Measurements from ENCODE around the gene VGLL4. TPM values are rescaled to one million over a fixed set of nuclear protein-coding genes. Genes with fewer than 3 reads are reported as not detected.

The VGLL4 gene
- total RNA-seq, 1 donor from 2014 or later = 141 TPM

DNA sequence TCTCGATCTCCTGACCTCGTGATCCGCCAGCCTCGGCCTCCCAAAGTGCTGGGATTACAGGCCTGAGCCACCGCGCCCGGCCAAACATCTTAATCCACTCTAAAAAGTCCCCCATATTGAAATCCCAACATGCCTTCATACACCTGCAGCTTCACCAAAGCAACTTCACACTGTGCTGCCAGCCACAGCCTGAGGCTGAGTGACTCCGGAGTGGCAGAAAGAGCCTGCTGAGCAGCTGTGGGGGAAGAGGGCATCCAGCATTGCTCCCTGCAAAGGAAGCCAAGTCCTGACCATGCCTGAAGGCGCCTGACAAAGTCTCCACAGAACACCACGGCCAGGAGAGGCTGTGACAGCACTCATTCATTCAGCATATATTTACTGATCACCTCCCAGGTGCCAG is 21.6 kb upstream of the VGLL4 start:
- Mint-ChIP-seq H3K4me3 (ENCODE audit: unreplicated experiment) (no peak overlapping the region), H3K27me3 (ENCODE audit: low read depth) (no peaks in the 10 kb centered on the region), H3K4me1 (ENCODE audit: low read depth) (peaks cover 82% of the 10 kb centered on the region), H3K27ac (ENCODE audit: unreplicated experiment) (no peak overlapping the region), H3K36me3 (ENCODE audit: low read depth) (peaks cover 2% of the 10 kb centered on the region), H3K9me3 (ENCODE audit: low read depth) (peaks cover 5% of the 10 kb centered on the region)
- no peak for DNase-seq (ENCODE audit: low spot score)
- TF ChIP-seq, protein P1, sequence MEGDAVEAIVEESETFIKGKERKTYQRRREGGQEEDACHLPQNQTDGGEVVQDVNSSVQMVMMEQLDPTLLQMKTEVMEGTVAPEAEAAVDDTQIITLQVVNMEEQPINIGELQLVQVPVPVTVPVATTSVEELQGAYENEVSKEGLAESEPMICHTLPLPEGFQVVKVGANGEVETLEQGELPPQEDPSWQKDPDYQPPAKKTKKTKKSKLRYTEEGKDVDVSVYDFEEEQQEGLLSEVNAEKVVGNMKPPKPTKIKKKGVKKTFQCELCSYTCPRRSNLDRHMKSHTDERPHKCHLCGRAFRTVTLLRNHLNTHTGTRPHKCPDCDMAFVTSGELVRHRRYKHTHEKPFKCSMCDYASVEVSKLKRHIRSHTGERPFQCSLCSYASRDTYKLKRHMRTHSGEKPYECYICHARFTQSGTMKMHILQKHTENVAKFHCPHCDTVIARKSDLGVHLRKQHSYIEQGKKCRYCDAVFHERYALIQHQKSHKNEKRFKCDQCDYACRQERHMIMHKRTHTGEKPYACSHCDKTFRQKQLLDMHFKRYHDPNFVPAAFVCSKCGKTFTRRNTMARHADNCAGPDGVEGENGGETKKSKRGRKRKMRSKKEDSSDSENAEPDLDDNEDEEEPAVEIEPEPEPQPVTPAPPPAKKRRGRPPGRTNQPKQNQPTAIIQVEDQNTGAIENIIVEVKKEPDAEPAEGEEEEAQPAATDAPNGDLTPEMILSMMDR (IDR thresholded peaks at IDR 0.05) = no peak

DNA sequence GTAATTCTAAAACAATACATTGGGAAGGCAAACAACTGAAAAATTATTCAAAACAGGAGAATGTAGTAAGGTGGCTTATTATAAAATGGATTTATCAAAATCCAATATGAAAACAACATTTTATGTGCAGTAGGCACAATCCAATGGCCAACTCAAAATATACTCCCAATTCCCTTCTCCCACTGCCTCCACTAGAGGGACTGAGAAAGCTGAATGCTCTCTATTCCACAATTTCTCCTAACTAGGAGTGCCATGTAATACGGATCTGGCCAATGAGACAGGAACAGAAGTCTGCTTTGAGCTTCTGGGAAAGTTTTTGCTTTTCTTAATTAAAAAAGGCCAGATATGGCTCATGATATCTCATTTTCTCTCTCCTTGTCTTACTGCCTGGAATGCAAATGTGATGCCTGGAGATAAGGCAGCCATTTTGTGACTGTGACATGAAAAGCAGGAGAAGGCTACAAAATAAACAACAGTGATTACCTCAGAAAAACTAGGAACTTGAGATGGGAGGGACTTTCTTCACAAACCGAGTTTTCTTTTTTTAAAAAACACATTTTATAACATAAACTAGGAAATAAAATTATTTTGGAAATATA is 18.8 kb upstream of the VGLL4 start:
- TF ChIP-seq, protein P1 (IDR thresholded peaks at IDR 0.05) = peak; percentile 78
- no peak for DNase-seq (ENCODE audit: low spot score)
- Mint-ChIP-seq H3K9me3 (ENCODE audit: low read depth) (peaks cover 5% of the 10 kb centered on the region), H3K27me3 (ENCODE audit: low read depth) (no peaks in the 10 kb centered on the region), H3K27ac (ENCODE audit: unreplicated experiment) (peak overlapping the region; percentile 91), H3K4me3 (ENCODE audit: unreplicated experiment) (no peak overlapping the region), H3K4me1 (ENCODE audit: low read depth) (peaks cover 69% of the 10 kb centered on the region), H3K36me3 (ENCODE audit: low read depth) (no peaks in the 10 kb centered on the region)

DNA sequence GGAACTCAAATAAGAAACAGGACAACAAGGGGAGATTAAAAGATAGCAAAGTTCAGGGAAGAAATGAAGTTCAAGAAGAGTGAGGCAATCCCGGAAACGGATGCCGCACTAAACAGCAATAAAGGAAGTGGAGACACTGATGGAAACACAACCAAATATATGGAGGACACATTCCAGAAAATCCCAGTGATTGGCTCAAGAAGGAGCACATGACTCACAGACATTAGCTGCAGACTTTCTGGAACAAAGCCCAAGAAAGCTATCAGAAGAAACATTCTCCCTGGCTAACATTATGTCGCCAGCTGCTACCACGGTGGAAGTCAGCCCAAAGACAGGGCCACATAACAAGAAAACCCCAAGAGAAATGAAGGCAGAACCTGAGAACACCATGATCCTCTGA is 18.1 kb upstream of the VGLL4 start:
- Mint-ChIP-seq H3K27me3 (ENCODE audit: low read depth) (no peaks in the 10 kb centered on the region), H3K27ac (ENCODE audit: unreplicated experiment) (peak overlapping the region; percentile 81), H3K4me3 (ENCODE audit: unreplicated experiment) (no peak overlapping the region), H3K36me3 (ENCODE audit: low read depth) (no peaks in the 10 kb centered on the region), H3K4me1 (ENCODE audit: low read depth) (peaks cover 67% of the 10 kb centered on the region), H3K9me3 (ENCODE audit: low read depth) (peaks cover 5% of the 10 kb centered on the region)
- no peak for DNase-seq (ENCODE audit: low spot score)
- TF ChIP-seq, protein P1 (IDR thresholded peaks at IDR 0.05) = no peak

DNA sequence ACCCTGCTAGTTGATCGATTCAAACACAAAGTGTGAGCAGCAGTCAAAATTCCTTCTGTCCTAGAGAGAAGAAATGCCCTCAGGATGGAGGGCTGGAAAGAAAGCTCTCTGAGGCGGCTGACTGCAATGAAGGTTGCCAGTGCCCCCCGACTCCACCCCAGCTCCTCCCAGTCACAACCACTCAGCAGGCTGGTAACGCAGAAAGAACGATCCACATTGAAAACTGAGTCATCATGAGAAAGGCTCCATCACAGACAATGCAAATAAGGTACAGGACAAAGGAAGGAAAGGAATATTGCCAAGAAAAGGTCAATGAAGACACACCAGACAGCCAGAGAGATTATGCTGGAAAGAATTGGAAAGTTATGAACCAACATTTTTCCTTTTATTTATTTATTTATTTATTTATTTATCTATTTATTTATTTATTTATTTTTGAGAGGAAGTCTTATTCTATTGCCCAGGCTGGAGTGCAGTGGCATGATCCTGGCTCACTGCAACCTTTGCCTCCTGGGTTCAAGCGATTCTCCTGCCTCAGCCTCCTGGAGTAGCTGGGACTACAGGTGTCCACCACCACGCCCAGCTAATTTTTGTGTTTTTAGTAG is 17.4 kb upstream of the VGLL4 start:
- peak overlapping the region; percentile 81 for H3K27ac Mint-ChIP-seq (ENCODE audit: unreplicated experiment)

DNA sequence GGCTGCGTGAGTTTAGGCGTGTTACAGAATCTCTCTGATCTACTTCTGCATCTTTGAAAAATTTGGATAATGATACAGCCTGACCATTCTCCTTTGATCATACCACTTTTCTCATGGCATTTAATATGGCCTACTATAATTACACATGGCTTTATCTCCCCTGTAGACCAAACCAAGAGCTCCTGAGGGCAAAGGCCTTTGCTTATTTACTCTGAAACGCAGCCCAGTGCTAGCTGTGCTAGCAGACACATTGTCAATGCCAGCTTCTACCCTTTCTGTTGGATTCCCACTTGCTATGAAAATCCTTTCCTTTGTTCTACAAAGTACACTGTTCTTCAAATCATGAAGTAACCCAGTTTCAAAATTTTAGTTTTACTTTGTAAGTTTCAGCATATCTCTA is 16.5 kb upstream of the VGLL4 start:
- Mint-ChIP-seq H3K27me3 (ENCODE audit: low read depth) (no peaks in the 10 kb centered on the region), H3K4me3 (ENCODE audit: unreplicated experiment) (no peak overlapping the region), H3K36me3 (ENCODE audit: low read depth) (no peaks in the 10 kb centered on the region), H3K4me1 (ENCODE audit: low read depth) (peaks cover 64% of the 10 kb centered on the region), H3K27ac (ENCODE audit: unreplicated experiment) (peak overlapping the region; percentile 39), H3K9me3 (ENCODE audit: low read depth) (peaks cover 5% of the 10 kb centered on the region)
- DNase-seq (ENCODE audit: low spot score) = no peak
- TF ChIP-seq, protein P1 (IDR thresholded peaks at IDR 0.05) = no peak

More for the DNA sequence above, 17.4 kb upstream of the VGLL4 start:
- Mint-ChIP-seq H3K4me3 (ENCODE audit: unreplicated experiment) (peak overlapping the region; percentile 3), H3K9me3 (ENCODE audit: low read depth) (peaks cover 5% of the 10 kb centered on the region), H3K4me1 (ENCODE audit: low read depth) (peaks cover 63% of the 10 kb centered on the region), H3K27me3 (ENCODE audit: low read depth) (no peaks in the 10 kb centered on the region), H3K36me3 (ENCODE audit: low read depth) (no peaks in the 10 kb centered on the region)
- TF ChIP-seq, protein P1 (IDR thresholded peaks at IDR 0.05) = no peak
- DNase-seq (ENCODE audit: low spot score) = no peak
